NCI-H446 treated with DMSO at 0.1 percent for 48 hours (cell line): ENCODE results near the gene CRP.
"Not testable (repeated sequence)": the region's sequence is repeated elsewhere in the genome, so short reads cannot be mapped to it uniquely, and the experiment has no call there.

Experiments used
- DNase-seq: peaks from one replicate; lab custom pipeline; 2025; lab: John Stamatoyannopoulos, UW

CRP gene

GRCh38 chr1:159699653-159700052 lies 14.7 kb downstream of the CRP start:
- no peak for DNase-seq

DNA sequence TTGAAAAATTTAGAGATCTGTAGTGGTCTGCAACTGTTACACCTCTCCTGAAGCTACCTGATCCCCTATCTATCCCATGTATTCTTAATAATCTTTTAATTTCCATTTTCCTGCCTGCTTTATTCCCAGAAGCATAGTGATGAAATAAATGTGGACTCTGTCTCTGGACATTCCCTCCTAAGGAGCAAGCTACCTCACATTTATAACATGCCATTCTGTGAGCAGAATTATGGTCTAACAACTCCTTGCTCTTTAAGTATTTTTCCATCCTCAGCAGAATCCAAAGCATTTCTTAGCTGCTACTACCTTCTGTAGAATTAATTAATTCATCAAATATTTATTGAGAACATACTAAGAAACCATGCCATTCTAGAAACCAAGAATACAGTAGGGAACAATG lies 15.1 kb downstream of the CRP start:
- no peak for DNase-seq

DNA sequence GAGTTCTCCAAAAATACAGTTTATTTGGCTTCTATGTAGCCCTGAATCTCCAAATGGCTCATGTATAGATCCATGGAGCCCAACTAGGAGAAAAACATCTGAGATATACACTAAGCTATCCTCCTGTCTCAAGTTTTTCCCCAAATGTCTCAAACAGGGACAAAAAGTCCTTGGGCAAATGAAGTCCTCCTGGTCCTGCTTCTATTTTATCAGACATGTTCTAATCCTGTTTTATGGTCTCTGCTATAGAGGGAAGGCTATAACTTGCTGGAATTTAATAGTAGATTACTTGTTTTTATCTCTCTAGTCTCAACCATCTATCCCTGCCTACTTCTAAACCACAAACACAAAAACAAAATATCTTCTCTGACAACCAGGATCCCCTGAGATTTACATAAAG lies 26.9 kb downstream of the CRP start:
- DNase-seq: no peak

DNA sequence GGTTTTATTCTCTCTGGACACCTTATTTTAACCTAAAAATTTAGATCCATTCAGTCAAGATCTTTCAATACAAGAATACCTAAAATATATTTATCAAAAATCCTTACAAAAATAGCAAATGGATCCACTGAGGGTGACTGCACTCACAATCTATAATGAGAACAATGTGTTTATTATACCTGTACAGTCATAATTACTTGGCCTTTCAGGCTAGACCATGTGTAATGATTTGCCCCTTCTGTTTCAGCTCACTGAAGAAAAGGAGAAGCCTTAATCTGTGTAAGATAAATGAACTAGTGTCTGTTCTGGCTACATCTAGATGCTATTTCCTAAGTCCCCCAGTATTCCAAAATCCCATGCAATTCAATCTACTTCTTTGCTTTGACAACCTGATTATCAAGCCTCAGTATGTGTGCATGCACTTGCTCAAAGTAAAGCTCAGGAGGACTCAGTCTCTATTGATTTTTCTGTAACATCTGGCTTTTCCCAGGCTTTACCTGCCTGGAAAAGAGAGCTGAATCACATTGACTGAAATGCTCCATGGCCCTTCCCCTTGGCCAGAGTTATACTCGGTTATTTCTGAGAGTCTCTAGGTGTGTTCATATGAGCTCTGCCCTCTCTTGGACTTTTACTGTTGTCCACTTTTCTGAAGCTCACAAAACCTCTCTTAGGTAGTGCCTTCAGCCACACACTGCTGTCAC lies 27.6 kb downstream of the CRP start:
- no peak for DNase-seq

DNA sequence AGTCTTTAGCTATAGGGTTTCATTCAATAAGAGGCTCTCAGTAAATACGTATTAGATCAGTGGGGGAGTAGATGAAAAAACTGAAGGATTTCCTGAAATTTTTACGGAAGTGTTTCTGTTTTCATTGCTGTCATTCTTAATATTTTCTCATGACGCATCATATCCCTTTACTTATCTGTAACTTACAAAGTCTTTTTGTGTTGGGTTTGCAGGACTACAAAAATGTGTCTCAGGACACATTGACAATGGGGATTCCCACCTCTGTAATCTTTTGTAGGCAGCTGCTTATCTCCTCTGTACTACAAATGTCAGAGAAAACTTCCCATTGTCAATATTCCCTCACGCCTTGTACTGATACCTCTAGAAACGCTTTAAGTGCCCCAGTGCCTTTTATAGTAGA lies 35.5 kb downstream of the CRP start:
- no peak for DNase-seq

DNA sequence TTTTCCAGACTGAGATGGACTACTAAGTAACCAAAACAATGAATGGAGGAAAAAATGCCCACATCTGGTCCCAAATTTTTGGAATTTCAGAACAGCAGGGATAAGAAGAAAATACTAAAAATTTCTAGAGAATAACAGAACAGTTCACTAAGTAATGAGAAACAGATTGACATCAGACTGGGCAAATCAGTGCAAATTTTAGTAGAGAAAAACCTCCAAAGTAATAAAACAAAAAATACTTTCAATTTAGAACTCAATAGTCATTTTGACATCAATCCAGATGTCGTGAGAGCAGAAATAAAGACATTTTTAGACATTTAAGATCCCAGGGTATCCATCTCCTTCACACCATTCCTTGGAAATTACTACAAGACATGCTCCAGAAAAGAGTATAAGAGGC lies 39.3 kb downstream of the CRP start:
- no peak for DNase-seq

DNA sequence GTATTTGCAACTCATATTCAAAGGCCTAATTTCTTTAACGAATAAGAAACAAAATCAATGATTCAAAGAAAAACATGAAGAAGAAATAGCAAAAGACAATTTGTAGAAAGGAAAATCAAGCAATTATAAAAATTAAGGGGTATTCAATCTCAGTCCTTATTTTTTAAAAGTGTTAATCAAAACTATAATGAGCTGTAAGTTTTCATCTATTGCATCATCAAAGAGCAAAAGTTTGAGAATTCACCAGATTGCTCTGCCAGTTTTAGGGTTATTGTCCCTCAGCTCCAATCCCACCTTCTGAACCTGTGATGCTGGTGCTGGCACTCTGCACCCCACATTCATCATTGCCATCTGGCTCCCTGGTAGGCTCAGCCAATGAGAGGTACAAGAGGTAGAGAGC lies 42.0 kb downstream of the CRP start:
- DNase-seq: not testable (repeated sequence)

DNA sequence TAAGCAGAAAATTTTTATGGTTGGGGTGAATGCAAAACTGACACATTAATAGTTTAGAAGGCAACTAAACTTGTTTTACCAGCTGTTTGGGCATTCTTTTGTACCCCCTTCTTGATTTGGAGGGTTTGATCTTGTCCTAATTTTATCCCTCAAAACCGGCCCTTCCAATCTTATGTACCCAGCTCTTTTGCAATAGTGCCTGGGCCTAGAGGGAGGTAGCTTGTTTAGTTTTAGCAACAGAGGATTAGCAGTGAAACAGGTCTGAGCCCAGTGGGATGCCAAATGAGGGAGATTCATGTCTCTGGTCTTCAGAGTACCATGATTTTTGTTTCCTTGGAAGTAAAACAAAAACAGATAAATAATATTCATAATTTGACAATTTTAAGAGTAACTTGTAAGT lies 45.1 kb downstream of the CRP start:
- DNase-seq: no peak

DNA sequence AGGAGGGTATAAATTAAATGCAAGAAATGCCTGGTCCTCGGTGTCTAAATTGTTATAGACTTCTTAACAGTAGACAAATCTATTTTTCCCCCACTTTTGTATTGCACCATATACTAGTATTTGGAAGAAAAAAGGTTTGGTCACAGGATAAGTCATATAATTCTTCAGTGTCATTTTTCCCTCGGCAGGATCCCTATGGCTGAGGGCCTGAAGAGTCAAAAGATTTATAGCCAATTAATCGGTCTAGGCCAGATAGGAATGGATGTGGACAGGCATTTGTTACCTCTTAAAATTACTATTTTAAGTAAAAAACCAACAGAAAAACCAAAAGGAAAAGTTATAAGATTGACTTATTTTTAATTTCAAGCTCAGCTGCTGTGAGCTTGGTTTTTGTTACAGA lies 45.6 kb downstream of the CRP start:
- DNase-seq: no peak

GRCh38 chr1:159664247-159664646 lies 50.1 kb downstream of the CRP start:
- no peak for DNase-seq

DNA sequence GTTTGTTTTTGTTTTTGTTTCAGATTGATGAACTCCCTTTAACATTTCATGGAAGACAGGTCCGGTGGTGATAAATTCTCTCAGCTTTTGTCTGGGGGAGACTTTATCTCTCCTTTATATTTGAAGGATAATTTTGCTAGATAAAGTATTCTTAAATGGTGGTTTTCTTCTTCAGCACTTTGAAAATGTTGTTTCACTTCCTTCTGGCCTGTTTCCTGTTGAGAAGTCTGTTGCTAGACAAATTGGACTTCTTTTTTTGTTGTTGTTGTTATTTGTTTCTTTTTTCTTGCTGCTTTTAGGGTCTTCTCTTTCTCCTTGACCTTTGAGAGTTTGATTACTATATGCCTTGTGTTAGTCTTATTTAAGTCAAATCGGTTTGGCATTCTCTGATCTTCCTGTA lies 50.8 kb downstream of the CRP start:
- DNase-seq: no peak
